IPS-11a (cell line): ENCODE measurements around the gene TMEM187.
"Not testable (repeated sequence)": the region's sequence is repeated elsewhere in the genome, so short reads cannot be mapped to it uniquely, and the experiment has no call there.

Experiments
- H3K4me3 ChIP-seq: one replicate; pipeline ENCODE4 v1.5.1; 2013; ENCODE audit warnings: low read depth, low read length, control low read depth

TMEM187 gene

DNA sequence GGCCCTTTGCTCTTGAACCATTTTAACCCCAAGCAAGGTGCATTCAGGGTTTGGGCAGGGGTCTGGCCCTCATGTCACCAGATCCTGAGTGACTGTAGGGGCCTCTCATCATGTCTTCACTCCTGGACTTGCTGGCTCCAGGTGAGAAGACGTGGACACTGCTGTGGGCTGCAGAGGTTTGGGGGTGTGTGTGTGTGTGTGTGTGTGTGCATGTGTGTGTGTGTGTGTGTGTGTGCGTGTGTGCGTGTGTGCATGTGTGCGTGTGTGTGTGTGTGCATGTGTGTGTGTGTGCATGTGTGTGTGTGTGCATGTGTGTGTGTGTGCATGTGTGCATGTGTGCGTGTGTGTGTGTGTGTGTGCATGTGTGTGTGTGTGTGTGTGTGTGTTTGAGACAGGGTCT, 21.8 kb downstream of the TMEM187 start:
- H3K4me3 ChIP-seq, result not testable (repeated sequence)

DNA sequence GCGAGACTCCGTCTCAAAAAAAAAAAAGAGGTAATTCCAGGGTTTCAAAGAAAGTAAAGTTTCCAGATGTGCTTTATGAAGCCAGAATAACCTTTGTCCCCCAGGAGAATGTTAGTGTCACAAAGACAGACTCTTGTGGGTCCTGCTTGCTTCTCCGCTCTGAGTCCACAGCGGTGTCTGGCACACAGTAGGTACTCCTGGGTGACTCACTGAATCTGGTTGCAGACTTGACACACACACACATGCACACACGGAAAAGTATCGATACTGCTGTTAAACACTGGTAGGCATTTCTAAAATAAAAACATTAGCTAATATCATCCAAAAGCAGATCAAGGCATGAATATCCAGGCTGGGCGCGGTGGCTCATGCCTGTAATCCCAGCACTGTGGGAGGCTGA, 22.9 kb downstream of the TMEM187 start:
- H3K4me3 ChIP-seq, result no peak overlapping the region

DNA sequence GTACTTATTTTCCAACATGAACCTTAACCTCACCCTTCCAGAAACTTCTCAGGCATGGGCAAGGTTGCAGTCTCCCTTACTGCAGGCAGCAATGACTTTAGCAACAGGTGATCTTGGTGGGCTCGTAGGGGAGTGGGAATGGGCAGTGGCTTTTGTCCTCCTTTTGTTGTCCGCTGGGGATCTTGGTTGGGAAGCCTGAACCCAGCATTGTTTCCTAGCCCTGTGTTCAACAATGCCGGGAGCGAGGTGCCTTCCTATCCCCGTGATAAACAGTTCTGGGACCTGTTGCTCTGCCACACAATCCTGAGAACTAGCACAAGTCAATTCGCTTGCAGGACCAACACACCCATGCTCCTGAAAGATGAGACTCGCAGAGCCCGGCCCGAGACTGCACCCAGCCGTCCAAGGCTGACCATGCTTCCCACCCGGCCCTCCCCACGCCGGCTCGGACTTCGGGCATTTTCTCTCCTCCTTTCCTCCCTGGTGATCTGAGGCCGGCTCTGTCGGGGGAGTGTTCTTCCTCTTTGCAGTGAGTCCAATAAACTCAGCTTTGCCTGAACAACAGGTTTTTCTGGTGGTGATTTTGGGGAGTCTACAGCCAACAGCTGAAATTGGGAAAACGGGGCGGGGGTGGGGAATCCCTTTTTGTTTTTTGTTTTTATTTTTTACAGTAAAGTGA, 26.9 kb downstream of the TMEM187 start:
- no peak overlapping the region for H3K4me3 ChIP-seq

DNA sequence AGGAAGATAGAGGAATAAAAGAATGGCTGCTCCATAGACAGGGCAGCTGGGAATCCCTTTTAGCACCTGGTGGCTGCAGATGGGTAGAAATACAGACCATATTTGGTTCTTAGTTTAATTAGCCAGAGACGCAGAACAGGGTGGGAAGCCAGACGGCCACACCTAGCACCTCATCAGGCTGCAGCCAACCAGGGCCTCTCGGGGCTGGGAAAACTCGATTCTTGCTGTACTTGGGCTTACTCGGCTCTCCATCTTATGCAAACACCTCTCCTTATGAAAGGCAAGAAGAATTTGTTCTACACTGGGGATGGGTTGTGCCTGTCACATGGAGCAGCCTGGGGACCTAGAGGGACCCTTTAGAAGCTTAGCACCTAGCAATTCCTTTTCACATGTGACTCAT, 27.5 kb downstream of the TMEM187 start:
- no peak overlapping the region for H3K4me3 ChIP-seq

DNA sequence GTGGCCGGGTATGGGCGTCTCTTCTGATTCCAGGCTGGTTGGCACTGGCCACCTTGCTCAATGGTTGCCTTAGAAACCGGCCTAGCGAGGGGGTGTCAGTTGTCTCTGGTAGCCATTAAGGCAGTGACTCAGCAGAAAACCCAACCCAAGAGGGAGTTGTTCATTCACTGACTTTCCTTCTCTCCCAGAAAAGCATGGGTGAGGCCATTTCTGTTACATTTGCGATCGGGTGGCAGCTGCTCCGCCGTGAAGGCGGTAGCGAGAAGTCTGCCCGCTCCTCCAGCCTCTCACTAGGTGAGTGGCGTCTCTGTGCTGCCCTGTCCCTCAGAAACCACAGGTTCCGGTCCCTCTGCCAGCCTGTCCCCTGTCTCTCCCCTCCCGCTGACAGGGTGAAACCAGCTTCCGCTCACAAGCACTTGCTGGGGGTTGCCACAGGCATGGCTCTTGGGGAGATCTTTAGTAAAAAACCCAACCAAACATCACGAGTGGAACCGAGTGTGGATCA, 29.7 kb downstream of the TMEM187 start:
- H3K4me3 ChIP-seq, result no peak overlapping the region

DNA sequence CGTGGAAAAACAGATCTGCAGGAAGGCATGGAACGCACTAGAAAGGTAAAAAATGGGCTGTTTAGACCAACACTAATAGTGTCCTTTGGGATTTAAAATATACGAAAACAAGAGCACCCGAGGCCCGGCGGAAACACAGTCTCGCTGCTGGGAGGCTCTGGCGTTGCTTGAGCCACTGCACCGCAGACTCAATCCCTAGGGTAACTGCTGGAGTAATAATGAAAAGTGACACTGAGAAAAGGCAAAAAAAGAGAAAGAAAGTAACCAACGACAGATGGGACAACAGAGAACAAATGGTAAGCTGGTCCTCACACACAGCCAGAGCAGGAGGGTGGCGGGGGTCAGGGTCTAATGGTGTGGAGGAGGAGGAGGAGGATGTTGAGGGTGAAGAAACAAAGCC, 31.8 kb downstream of the TMEM187 start:
- H3K4me3 ChIP-seq, result no peak overlapping the region

DNA sequence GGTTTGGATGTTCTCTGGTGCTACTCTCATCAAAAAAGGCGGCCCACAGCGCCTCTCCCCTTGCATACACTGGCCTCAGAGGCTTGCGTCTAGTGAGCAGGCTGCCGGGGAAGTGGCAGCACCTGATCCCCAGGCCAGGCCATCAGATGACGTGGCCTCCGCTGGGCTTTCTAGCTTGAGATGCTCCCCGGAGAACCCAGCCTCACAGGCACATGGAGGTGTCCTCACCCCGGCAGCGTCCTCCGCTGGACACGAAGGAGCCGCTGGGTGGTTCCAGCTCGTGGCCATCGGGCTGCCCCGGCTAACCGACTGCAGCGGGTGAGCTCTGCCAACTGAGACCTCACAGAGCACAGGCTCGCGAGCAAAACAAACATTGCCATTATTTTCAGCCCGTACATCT, 34.4 kb downstream of the TMEM187 start:
- no peak overlapping the region for H3K4me3 ChIP-seq

DNA sequence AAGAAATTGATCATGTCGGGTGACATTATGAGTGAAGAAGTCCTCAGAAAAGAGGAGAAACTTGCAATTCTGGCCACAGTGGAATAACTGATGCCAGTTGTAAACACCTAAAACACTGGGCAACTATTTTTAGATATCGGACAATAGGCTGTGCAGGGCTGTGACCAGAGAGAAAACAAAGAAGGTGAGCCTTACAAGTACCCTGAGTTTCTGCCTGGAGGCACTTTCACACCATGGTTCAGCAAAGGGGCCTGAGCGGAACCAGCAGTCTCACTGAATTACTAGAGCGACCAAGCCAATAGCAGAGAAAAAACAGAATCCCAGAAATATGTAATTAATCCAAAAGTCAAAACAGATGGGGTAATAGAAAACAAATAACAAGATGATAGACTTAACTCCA, 36.0 kb downstream of the TMEM187 start:
- H3K4me3 ChIP-seq, result no peak overlapping the region

DNA sequence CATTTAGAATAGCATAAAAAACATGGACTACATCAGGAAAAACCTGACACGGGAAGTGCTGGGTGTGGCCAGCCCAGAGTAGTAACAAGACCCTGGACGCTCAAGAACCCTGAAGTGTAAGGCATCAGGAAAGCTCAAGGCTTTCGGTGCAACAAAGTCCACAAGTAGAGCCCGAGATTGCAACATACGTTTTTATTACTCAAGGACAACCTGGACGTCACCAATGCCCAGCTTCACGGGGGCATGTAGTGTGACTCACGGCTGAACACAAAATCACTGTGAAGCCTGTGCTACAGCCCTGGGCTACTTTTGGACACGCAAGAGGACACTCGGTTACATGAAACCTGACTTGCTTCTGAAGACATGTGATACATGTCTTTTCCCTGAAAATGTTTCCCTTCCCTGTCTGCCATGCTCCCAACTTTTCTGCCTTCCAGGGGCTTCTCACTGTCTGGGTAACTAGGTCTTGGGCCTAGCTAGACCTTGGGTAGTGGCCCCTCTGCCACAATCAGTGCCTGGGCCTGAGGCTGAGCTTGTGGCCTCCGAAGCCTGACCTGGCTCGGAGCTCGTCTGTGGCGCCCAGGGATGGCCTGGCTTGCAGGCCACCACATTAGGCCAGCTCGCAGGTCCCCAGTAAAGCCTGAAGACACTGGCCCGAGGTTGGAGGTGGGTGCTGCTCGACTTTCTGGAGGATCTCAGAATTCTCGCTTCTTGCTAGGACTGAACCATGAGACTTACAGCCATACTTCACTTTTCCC, 38.0 kb downstream of the TMEM187 start:
- H3K4me3 ChIP-seq, result no peak overlapping the region

DNA sequence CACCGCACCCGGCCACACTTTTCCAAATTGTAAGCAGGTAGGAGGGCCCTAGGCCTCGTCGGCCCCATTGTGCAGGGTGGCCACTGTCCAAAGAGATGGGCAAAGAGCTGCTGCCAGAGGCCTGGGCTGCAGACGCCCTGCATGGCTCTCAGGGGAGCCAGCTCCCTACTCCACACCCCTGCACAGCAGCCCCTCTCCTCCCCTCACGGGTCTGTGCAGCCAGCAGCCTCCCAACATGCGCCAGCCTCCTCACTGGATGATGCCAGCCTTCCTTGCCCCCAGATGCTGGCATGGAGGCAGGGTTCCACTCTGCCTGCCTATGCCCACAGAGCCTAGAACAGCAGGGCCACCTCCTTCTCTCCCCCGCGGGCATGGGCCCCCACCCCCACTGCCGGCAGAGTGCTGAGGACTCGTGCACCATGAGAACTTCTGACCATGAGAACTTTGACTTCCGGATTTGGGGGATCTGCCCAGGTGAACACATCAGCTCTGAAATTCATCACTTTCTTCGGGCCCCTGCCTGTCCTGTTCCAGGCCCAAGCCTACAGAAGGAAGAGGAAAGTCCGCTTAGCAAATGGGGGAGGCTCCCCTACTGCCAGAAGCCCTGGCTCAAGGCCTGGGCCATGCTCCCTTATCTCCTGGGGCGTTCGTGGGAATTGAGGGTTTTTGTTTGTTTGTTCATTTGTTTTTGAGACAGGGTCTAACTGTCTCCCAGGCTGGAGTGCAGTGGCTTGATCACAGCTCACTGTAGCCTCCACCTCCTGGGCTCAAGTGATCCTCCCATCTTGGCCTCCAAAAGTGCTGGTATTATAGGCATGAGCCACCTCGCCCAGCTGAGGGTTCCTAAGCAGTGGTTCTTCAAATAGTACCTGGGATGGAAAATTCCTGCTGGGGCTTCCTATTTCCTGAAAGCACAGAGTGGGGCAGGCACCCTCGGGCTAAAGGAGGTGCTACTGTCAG, 39.1 kb downstream of the TMEM187 start:
- H3K4me3 ChIP-seq, result no peak overlapping the region

DNA sequence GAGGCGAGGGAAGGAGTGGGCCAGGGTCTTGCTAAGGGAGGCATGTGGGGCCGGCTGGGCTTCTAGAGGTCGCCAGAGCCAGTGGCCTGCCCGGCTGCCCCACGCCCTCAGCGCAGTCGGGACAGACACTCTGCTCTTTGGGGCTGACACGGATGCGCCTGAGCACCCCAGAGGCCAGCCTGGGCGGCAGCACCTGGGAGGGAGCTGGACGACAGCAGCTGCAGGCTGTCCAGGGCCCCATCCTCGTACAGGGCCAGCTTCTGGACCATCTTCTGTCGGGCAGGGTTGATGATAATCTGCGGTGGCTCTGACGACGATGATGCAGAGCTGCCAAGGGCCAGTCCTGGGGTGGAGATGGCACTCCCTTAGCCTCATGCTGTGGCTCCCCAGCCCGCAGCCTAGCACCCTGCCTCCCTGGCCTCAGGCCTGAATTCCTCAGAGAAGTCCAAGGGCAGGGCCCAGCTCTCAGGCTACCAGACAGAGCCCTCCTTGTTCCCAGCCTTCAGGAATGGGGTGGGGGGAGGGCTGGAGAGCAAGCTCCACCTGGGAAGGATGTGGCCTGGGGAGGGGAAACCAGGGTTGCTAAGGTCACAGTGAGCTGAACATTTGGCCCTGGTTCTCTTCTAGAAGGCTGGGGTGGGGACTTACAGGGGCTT, 39.9 kb downstream of the TMEM187 start:
- H3K4me3 ChIP-seq, result no peak overlapping the region

DNA sequence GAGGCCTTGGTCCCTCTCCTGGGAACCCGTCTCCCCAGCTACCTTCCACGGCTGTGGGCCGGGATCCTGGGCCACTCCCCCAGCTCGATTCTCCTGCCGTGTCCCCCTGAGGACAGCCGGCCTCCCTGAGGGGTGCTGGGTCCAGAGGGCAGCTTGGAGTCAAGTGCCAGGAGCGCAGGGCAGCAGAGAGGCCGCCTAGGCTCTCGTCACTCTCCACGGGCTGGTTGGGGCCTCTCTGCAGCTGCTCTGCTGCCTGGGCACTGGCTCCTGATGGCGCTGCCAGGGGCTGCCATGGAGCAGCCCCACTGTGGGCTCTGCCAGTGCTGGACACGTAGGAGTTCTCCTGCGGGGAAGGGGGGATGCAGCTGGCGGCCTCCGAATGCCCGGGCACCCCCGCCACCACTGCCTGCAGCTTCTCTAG, 40.5 kb downstream of the TMEM187 start:
- no peak overlapping the region for H3K4me3 ChIP-seq

DNA sequence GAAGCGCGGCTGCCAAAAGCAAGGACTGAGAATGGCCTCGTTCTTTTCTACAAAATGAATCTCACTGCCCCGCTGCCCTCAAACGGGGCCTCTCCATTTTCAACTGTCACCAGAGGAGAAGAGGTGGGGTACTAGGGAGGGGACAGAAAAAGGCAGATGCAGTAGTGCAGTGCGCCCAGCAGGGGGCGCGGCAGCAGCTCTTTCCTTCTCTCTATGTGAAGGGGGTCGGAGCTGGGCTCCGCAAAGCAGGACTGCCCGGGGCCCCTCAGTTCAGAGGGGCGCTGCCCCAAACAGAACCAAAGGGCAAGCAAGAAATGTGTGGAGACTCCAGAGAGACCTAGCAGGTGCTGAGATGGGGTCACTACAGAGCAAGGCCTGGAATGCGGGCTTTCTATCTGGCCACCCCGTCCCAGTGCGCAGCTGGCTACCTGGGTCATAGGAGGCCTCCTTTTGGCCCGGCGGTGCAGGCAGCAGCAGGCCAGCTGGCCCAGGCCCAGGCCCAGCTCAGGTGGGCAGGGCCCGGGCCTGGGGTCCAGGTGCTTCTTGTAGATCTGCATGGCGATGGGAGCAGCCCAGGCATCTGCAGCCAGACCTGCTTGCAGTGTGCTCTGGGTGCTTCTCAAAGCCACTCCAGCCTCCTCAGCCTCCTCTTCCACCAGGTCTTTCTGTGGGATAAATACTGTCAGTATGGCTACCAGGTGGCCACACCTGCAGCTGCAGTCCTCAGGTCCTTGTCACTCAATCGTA, 41.2 kb downstream of the TMEM187 start:
- H3K4me3 ChIP-seq, result no peak overlapping the region

DNA sequence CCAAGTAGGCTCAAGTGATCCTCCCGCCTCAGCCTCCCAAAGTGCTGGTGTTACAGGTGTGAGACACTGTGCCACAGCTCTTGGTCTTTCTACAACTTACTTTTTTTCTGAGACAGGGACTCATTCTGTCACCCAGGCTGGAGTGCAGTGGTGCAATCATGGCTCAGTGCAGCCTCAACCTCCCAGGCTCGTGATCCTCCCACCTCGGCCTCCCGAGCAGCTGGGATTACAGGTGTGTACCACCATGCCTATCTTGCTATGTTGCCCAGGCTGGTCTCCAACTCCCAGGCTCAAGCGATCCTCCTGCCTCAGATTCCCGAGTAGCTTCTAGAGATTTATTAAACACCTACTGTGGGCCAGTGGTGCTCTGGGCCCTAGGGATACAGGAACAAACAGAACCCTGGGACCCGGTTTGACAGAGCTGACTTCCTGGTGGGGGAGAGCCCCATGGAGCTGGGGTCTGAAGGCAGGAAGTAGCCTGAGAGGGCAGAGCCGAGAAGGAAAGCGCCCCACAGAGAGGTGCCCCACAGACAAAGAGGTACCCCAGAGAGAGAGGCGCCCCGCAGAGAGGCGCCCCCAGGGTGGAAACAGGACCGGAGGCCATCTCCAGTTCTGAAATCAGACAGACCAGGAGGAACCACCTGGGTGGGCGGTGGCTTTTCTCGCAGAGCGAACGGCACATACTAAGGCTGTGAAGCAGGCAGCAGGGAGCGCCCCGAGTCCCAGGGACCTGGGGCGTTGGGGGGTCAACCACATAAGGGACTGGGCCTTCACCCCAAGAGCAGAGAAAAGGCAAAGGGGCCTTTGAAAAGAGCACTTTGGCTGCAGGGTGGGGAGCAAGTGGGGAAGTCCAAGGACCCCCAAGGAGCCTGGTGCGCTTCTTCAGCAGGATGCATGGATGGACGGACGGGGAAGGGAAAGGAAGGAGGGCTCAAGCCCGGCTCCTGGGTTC, 42.2 kb downstream of the TMEM187 start:
- no peak overlapping the region for H3K4me3 ChIP-seq

DNA sequence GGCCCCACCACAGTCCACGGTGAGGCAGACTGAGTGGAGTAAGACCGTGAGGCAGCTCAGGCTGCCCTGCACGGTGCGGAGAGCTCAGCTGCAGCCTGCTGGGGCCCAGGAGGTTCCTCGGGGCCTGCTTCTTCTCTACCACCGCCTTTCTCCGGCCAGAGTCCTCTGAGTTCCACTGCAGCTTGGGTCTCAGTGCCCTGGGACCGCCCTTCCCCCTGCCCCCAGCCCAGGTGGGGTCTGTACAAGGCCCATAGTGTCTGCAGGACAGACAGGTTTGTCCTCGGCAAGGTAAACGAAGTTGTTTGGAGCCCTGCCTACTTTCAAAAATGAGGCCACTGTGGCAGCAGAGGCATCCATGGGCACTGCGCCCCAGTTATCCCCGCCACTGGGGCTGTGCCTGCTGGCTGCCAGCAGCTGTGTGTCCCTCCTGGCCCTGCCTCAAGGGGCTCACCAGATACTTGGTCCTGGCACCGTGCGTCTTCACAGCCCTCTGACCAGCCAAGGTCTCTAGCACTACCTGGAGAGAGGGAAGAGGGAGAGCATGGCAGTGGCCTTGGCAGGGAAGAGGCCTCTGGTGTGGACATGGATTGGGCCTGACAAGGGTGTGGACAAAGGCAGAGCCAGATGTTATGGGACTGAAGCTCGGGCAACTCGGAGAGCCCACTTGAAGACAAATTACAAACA, 43.2 kb downstream of the TMEM187 start:
- no peak overlapping the region for H3K4me3 ChIP-seq

DNA sequence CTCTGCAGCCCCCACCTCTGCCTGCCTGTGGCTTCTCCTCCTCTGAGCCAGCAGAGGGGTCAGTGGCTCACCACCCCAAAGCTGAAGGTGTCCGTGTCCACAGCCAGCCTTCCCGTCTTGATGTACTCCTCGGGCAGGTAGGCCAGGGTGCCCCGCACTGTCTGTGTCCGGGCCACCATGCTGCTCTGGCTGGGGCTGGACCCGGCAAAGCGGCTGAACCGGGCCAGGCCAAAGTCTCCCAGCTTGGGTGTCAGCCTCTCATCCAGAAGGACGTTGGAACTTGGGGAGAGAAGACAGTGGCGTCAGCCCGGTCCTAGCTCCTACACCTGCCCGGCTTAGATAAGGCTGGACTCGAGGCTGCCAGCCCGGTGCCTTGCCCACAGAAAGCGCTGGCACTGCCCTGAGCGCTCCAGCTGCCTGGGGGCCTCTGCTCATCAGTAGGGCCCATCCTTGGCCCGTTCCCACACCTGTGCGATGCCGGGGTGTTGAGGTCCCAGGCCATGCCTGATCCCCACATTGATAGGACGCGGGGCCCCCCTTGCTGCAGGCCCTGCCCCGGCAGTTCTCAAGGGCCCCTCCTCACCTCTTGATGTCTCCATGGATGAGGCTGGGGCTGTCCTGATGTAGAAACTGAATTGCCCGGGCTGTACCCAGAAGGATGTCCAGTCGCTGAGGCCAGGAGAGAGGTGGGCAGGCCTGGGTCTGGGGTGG, 44.0 kb downstream of the TMEM187 start:
- H3K4me3 ChIP-seq, result no peak overlapping the region

DNA sequence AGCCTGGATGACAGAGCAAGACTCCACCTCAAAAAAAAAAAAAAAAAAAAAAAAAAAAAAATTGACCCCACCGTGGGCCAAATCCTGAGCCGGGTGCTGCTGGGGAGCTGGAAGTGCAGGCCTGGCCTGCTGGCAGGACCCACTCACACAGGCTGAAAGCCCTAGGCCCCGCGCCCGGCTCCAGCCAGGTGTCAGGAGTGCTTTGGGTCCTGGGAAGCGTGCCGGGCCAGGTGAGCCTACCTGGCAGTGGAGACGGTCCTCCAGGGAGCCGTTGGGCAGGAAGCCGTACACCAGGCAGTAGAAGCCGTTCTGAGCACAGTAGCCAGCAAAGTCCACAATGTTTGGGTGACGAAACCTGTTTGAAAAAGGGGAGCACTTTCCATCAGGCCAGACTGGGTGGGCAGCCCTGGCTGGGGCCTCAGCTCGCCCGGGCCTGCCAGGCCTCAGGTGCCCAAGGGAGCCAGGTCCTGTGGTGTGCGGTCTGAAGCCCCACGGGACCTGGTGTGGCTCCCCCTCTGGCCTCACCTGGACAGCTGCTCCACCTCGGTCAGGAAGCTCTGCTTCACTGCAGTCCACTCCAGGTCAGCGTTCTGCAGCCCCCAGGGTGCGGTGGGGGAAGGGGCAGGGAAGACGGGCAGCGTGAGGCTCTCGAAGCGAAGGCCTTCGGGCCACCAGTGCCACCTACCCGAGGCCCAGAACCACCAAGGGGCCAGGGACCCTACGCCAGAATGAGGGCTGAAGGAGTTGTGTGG, 45.4 kb downstream of the TMEM187 start:
- no peak overlapping the region for H3K4me3 ChIP-seq
